Posterior cingulate gyrus (tissue), 11 donors: ENCODE data around the gene PACRG.

ENCODE experiments used
- DNase-seq, 10 donors: peaks; one replicate each; pipeline versions ENCODE4 v3.0.0 to v3.0.0-alpha.2; 2020 to 2021; ENCODE audit warnings: mixed read lengths in 3 of 10
- intact Hi-C: fragments of 100-400 bp; cut with DNase I; formaldehyde crosslinking; loops from one replicate; pipeline ENCODE4 v1.15.1; 2023

Gene PACRG

GRCh38 chr6:163348789-163349680 lies 621.3 kb downstream of the PACRG start:
- intact Hi-C loops: no loop called here
- peak; percentile 81 to 98 (median 91) for DNase-seq

- DNase-seq: peak in 2 of 10 donors; percentile 60 to 77
- intact Hi-C loops: no loop called here
Observed at GRCh38 chr6:163349696-163350095, 621.9 kb downstream of the PACRG start.

GRCh38 chr6:163351013-163351412 lies 623.2 kb downstream of the PACRG start:
- peak in 1 of 10 donors; percentile 14 for DNase-seq
- intact Hi-C loops: no loop called here

- intact Hi-C loops: loop anchor here (2.0 kb wide), 1 partner anchor 61 kb away; no protein-coding TSS in a partner anchor
- peak in 6 of 10 donors; percentile 40 to 93 (median 67) for DNase-seq
Observed at GRCh38 chr6:163352011-163352685, 624.4 kb downstream of the PACRG start.

GRCh38 chr6:163352966-163353365 lies 625.2 kb downstream of the PACRG start:
- intact Hi-C loops: loop anchor here (2.0 kb wide), 1 partner anchor 60 kb away; no protein-coding TSS in a partner anchor

GRCh38 chr6:163354085-163354484 lies 626.3 kb downstream of the PACRG start:
- intact Hi-C loops: no loop called here

More at GRCh38 chr6:163352966-163353365, 625.2 kb downstream of the PACRG start:
- DNase-seq: peak in 1 of 10 donors; percentile 47

GRCh38 chr6:163354761-163355425 lies 627.1 kb downstream of the PACRG start:
- DNase-seq: peak; percentile 29 to 92 (median 60)
- intact Hi-C loops: no loop called here

More at GRCh38 chr6:163354085-163354484, 626.3 kb downstream of the PACRG start:
- DNase-seq: peak in 1 of 10 donors; percentile 22

GRCh38 chr6:163355426-163355991 lies 627.7 kb downstream of the PACRG start:
- DNase-seq: peak in 8 of 10 donors; percentile 58 to 94 (median 72)
- intact Hi-C loops: no loop called here

GRCh38 chr6:163356324-163356723 lies 628.5 kb downstream of the PACRG start:
- peak in 8 of 10 donors; percentile 37 to 96 (median 75) for DNase-seq
- intact Hi-C loops: no loop called here

GRCh38 chr6:163356743-163357142 lies 629.0 kb downstream of the PACRG start:
- no peak for DNase-seq
- intact Hi-C loops: no loop called here

- peak in 1 of 10 donors; percentile 52 for DNase-seq
- intact Hi-C loops: loop anchor here (5.0 kb wide), 1 partner anchor 33 kb away; no protein-coding TSS in a partner anchor
Observed at GRCh38 chr6:163364641-163365040, 636.9 kb downstream of the PACRG start.
